ENCODE data around the gene FLRT3. TPM values are rescaled to one million over a fixed set of nuclear protein-coding genes. Genes with fewer than 3 reads are reported as not detected.

The FLRT3 gene
- total RNA-seq, 2 donors from 2014 or later = 0.86 to 4.6 TPM

GRCh38 chr20:14295770-14296309 is 41.6 kb downstream of the FLRT3 start:
- TF ChIP-seq CTCF (IDR thresholded peaks at IDR 0.05) = no peak
- H3K27me3 ChIP-seq = no peaks in the 10 kb centered on the region
- intact Hi-C loops (cut with DNase I) = no loop called here
- DNase-seq = no peak
- no peaks in the 10 kb centered on the region for H3K36me3 ChIP-seq
- no peaks in the 10 kb centered on the region for H3K9me3 ChIP-seq
- H3K4me3 ChIP-seq = no peak overlapping the region
- no peaks in the 10 kb centered on the region for H3K4me1 ChIP-seq
- H3K27ac ChIP-seq = no peak overlapping the region
- no peak overlapping the region for H3K9ac ChIP-seq (ENCODE audit: low read depth in 2 of 2, low read length in 2 of 2)

GRCh38 chr20:14295238-14295637 is 42.2 kb downstream of the FLRT3 start:
- no peak for TF ChIP-seq CTCF (IDR thresholded peaks at IDR 0.05)
- no peak for DNase-seq

GRCh38 chr20:14291502-14291901 is 45.9 kb downstream of the FLRT3 start:
- intact Hi-C loops (cut with DNase I) = no loop called here
- TF ChIP-seq CTCF (IDR thresholded peaks at IDR 0.05) = no peak
- Histone ChIP-seq H3K4me3 (no peak overlapping the region), H3K9ac (ENCODE audit: low read depth in 2 of 2, low read length in 2 of 2) (no peak overlapping the region), H3K27ac (no peak overlapping the region), H3K27me3 (no peaks in the 10 kb centered on the region), H3K36me3 (no peaks in the 10 kb centered on the region), H3K9me3 (no peaks in the 10 kb centered on the region), H3K4me1 (no peaks in the 10 kb centered on the region)
- no peak for DNase-seq

More at GRCh38 chr20:14295238-14295637, 42.2 kb downstream of the FLRT3 start:
- Histone ChIP-seq H3K9ac (ENCODE audit: low read depth in 2 of 2, low read length in 2 of 2) (no peak overlapping the region), H3K4me1 (no peaks in the 10 kb centered on the region), H3K4me3 (no peak overlapping the region), H3K27ac (no peak overlapping the region), H3K36me3 (no peaks in the 10 kb centered on the region), H3K9me3 (no peaks in the 10 kb centered on the region), H3K27me3 (no peaks in the 10 kb centered on the region)
- intact Hi-C loops (cut with DNase I) = no loop called here

- TF ChIP-seq CTCF (IDR thresholded peaks at IDR 0.05) = no peak
- no peaks in the 10 kb centered on the region for H3K36me3 ChIP-seq
- no peak overlapping the region for H3K9ac ChIP-seq (ENCODE audit: low read depth in 2 of 2, low read length in 2 of 2)
- no peak overlapping the region for H3K4me3 ChIP-seq
- H3K27ac ChIP-seq = no peak overlapping the region
- H3K9me3 ChIP-seq = no peaks in the 10 kb centered on the region
- no peaks in the 10 kb centered on the region for H3K4me1 ChIP-seq
- intact Hi-C loops (cut with DNase I) = no loop called here
- no peaks in the 10 kb centered on the region for H3K27me3 ChIP-seq
- DNase-seq = no peak
Measured at GRCh38 chr20:14288341-14289330, 48.8 kb downstream of the FLRT3 start.

- H3K36me3 ChIP-seq = no peaks in the 10 kb centered on the region
- no peak overlapping the region for H3K27ac ChIP-seq
- H3K4me1 ChIP-seq = no peaks in the 10 kb centered on the region
- no peak for DNase-seq
- H3K4me3 ChIP-seq = no peak overlapping the region
- no peak overlapping the region for H3K9ac ChIP-seq (ENCODE audit: low read depth in 2 of 2, low read length in 2 of 2)
- intact Hi-C loops (cut with DNase I) = no loop called here
- H3K27me3 ChIP-seq = no peaks in the 10 kb centered on the region
- TF ChIP-seq CTCF (IDR thresholded peaks at IDR 0.05) = no peak
- no peaks in the 10 kb centered on the region for H3K9me3 ChIP-seq
Measured at GRCh38 chr20:14284443-14284842, 53.0 kb downstream of the FLRT3 start.
